ENCODE measurements around the gene GRIK3.
"Not testable (repeated sequence)": the region's sequence is repeated elsewhere in the genome, so short reads cannot be mapped to it uniquely, and the experiment has no call there.

GRIK3 gene

DNA sequence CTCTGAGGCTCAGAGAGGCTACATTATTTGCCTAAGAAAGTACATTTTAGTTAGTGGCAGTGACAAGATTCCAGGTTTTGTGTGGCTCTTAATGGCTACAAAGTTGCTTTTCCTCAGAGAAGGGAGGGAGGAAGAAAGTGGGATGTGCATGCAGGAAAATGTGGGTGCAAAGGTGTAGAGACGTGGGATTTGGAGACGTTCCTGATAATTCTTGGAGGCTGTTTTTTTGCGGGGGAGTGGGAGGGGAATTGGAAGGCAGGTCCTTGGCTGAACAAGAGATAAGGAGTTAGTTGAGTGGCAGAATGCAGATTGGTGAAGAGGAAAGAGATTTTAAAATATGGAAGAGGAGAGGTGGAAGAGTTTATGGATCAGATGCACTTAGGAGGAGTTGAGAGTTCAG lies 258.1 kb downstream of the GRIK3 start:
- DNase-seq = no peak

DNA sequence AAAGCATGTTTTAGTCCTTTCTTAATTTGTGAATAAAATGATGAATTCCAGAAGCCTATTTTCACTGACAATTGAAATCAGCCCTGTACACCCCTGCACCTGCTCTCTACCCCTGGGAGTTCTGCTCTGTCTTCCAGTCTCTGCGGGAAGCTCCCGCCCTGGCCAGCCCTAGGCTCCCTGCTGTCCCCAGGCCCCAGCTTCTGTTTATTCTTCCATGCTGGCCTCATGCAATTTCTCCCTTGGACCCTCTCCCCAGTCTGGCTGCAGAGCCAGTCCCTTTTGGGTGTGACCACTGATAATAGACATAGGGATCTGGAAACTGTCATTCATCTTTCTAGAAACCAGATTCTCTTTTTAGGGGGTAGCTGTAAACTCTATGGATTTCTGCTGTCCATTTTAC lies 258.6 kb downstream of the GRIK3 start:
- DNase-seq = no peak

DNA sequence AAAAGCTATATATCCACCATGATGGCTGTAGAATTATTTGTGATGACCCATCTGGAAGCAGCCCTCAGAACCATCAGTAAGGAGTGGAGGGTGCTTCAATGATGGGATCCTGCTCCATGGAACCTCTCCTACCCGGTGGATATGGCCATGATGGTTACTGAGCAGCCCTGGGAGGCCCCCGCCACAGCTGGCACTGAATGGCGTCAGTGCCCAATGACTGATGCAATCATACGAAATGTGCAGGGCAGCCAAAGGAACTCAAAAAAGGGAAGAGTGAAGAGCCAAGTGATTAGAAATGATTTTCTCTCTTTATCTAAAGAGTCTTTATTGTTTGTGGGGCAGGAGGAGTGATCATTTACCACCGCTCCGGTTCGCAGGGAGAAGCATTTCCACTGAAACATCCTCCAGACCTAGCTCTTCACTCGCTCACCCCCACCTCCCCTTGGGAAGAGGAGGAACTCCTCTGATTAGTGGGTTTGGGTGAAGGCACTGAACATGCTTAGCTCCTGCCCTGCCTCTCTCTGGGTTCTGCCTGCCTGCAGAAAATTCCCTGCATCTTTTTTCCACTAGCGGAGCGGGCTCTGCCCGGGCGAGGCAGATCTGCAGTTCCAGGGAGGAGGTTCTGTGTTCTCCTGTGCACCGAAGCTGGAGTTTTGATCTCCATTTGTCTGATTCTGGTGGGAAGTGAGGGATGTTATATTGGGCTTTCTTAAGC lies 260.3 kb downstream of the GRIK3 start:
- DNase-seq = no peak

DNA sequence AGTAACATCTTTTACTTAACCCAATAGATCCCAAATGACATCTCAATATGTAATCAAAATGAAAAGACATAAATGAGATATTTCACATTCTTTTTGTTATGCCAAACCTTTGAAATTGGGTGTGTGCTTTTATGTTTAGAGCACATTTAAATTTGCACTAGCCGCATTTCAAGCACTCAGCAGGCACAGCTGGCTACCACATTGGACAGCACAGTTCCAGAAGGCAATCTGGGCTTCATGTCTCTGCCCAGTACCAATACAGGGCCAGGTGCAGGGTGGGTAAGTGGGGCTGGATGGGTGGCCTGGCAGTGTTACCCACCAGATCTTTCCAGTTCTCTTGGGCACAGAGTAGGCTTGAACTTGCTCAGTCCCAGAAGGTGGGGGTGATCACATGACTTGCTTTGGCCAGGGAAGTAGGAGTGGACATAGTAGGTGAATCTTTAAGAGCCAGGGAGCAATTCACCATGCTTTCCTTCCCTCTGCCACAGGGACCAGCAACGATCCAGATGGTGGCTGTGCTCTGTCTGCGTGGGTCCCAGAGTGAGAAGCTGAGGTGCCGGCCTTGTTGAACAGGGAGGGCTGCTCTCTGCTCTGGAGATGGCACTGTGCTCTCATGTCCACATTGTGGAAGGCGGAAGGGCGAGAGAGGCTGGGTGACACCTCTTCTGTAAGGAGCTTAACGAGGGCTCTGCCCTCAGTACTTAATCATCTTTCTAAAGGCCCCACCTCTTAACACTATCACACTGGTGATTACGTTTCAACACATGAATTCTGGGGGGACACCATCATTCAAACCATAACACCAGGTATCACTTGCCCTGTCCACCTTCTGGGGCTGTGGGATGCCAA lies 261.4 kb downstream of the GRIK3 start:
- DNase-seq = no peak

DNA sequence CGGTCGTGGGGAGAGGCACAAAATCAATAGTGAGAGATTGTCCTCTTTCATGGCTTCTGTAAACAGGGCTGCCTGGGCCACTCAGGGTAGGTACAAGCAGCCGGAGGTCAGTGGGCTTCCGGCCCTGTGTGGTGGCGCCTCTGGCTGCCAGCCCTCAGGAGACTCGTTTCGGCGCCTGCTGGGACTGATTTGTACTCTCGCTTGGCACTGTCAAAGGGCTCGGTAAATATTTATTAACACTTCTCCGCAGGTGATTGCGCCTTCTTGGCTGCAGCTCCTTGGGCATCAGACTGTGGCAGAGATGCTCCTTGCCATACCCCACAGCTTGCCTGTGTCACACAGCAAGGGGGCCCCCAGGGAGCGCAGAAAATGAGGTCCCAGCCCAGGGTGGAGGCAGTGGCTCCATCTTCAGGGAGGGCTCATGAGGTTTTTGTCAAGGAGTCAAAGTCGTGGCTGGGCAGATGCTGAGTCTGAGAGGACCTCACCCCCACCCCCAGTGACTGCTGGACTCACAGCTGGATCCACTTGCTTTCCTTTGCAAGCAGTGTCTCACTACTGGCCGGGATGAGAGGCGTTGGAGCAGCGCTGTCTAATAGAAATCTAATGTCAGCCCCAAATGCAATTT lies 262.5 kb downstream of the GRIK3 start:
- DNase-seq = no peak

DNA sequence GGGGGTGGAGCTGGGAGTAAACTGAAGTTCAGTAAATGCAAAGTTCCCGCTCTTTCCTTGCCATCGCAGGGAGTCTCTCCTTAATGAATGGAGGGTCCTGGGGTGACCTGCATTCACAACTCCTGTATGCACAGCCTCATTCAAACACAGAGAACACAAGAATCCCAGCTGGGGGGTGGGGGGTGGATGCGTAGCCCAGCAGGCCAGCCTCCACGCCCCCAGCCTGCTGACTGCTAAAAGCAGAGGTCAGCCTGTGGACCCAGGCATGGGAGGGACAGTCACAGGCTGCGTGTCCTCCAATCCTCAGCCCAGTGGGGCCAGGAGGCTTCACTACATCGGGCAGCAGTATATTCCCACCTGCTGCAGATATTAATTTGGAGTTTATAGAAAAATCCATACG lies 263.1 kb downstream of the GRIK3 start:
- no peak for DNase-seq

DNA sequence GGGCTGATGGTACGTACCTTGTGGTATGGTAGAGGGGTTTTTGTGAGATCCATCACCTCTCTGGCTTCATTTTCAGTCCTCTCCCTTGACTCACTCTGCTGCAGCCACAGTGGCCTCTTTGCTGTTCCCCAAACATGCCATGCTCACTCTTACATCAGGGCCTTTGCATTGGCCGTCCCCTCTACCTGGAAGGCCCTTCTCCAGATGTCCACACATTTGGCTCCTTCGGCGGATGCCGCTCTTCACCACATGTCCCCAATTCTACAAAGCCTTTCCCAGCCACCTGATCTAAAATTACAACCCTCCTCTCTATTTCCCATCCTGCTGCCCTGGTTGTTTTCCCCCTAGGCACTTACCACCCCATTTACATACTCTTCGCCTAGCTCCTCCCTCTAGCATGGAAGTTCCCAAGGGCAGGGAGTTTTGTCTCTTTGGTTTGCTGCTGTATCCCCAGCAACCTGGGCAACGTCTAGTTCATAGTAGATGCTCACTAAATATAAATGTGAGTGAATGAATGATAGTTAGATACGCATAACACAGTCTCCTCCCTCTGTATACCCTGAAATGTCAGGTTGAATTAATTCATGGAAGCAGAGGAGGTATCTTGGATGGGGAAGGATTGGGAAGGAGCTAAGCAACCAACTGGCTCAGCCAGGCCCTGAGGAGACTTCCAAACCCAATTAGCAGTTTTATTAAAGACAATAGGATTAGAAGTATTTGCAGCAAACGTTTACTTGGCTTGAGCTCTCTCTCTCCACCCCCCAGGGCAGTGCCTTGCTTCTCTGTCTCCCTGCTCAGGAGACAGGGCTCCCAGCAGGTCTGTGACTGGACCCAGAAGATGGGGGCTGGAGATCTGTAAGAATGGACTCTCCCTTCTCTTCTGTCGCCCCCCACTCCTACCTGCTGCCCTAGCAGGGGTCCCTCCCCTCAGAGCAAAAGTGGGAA lies 264.2 kb downstream of the GRIK3 start:
- no peak for DNase-seq

DNA sequence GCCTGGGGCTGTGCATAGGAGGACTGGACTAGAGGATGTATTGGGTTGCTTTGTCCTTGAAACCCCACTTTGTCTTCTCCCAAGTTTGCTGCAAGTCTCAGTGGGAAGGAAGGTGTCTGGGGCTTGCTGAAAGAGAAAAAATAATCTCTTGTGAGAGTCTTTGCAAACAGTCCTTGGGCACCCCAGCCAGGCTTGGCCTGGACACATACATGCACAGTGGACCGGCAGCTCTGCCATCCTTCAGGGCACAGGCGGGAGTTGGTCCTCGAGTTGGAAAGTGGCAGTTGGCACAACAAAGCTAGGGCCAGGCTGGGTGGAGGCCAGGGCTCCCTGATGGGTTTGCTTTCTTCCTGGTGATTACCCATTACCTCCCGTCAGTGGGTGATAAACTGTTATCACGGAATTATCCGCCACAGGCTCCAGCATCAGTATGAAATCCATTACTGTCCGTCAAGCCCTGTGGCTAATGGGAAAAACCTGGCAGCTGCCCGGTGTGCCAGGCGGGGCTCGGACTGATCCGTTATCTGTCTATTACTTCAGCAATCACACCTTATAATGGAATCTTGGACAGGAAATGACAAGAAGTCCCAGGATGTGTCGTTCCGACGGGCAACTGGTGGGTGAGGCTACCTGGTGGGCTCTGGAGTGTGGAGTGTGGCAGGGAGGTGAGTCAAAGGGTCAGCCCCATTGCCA lies 265.7 kb downstream of the GRIK3 start:
- DNase-seq = no peak

DNA sequence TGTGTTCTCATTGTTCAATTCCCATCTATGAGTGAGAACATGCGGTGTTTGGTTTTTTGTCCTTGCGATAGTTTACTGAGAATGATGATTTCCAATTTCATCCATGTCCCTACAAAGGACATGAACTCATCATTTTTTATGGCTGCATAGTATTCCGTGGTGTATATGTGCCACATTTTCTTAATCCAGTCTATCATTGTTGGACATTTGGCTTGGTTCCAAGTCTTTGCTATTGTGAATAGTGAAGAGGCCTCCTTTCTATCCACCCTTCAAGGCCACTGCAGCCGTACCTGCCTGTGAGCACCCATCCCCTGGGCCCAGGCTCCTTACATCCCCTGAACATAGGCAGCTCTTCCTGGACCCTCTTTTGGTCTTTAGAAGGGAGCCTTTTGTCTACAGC lies 266.9 kb downstream of the GRIK3 start:
- not testable (repeated sequence) for DNase-seq

DNA sequence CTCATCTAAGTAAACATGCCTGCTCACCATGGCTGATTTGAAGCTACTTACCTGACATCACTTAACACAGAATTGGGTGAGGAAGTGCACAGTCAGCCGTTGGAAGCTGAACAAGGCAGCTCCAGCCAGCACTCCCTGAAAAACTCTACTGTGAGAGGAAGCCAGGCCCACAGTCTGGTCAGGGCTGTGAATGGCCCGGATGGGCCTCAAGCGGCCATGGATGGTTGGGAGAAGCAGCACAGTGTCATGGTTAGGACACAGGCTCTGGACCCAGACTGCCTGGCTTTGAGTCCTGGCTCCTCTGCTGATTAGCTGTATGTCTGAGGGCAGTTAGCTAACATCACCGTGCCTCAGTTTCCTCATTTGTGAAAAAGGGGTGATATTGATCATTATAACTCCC lies 267.8 kb downstream of the GRIK3 start:
- peak; percentile 37 for DNase-seq

DNA sequence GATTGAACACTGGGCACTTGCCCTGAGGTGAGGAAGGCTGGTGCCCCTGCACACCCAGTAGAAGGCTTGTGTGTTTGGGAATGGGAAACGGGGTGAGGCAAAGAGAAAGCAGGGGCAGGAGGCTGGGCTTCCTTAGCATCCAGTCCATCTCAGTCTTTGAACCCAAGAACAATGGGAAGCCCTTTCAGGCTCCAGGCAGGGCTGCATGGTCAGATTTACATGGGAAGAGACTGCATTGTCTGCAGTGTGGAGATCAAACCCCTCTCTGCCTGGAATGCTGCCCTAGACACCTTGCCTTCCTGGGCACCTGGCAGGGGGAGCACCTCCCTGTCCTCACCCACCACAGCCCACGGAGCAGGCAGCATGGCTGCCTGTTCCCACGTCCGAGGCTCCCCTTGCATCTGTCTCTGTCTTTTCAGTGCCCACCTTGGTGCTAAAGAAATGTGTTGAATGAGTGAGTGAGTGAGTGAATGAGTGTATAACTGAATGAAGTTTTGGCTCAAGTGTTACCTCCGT lies 268.5 kb downstream of the GRIK3 start:
- DNase-seq = no peak

DNA sequence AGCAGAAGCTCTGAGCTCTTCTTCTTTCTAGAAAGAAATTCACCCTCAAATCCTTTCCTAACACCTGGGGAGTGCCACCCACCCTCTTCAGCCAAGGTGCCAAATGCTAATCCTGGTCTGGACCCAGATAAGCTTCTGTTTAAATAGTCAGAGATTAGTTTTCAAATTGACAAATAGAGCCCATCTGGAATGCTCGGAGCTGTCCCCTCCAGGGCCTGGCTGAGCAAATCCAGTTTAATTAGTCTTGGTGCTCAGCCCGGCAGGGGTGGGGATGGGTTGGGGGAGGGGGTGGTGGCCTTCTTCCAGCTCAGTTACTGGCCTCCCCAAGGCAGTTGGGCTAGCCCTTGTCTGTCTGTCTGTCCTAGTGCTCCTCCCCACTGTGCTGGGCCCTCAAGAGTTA lies 269.5 kb downstream of the GRIK3 start:
- DNase-seq = peak; percentile 7

DNA sequence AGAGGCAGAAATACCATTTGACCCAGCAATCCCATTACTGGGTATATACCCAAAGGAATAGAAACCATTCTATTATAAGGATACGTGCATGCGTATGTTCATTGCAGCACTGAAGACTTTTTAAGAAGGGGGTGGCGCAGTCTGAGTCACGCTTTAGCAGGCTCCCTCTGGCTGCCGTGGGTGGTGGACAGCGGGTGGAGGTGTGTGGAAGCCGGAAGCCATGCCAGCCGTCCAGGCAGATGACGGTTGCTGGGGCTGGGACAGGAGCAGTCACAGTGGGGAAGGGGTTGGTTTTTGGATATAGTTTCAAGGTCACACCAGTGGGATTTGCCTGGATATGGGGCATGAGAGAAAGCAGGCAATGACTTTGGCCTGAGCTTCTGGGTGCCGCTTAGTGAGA lies 270.5 kb downstream of the GRIK3 start:
- peak; percentile 30 for DNase-seq

DNA sequence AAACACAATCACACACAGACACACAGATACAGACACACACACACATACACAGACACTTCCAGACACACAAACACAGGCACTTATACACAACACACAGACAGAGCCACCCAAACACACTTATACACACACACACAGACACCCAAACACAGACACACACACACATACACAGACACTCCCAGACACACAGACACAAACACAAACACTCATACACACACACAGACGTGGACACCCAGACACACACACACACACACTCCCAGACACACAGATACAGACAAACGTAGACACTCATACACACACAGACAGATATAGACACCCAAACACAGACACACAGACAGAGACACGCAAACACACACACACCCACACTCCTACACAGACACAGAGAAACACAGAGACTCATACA lies 272.1 kb downstream of the GRIK3 start:
- DNase-seq = no peak

DNA sequence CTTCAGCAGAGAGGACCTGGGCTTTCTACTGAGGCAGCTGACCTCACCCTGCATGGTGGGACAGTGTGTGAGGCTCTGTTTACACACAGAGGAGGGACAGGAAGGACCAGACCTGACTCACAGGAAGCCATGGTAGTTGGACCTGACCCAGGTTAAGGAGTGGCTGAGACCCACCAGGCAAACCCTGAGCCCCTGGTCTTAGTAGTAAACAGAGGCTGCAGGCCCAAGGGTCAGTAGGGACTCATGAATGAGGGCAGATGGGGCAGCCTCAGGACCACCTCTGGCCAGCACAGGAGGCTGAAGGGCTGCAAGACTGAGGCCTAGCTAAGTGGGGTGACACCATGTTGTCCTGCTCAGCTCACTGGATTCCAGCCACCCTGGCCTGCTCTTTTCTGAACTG lies 273.2 kb downstream of the GRIK3 start:
- peak; percentile 23 for DNase-seq

DNA sequence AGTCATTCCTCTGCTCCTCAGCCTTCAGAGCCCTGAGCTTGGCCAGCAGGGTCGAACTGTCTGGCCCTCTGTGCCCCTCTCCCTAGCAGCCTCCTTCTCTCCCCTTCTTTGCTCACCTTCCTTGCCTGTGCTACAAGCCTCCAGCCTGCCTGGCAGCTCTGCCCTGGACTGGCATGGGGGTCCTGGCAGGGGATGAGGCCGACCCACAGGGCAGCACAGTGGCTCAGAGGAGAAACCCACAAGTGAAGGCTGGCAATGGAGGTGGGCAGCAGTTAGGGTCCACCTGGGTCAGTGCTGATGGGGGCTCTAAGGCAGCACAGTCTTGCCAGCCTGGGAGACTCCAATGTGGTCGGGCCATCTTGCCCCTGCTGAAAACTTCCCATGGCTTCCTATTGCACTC lies 274.2 kb downstream of the GRIK3 start:
- DNase-seq = no peak

DNA sequence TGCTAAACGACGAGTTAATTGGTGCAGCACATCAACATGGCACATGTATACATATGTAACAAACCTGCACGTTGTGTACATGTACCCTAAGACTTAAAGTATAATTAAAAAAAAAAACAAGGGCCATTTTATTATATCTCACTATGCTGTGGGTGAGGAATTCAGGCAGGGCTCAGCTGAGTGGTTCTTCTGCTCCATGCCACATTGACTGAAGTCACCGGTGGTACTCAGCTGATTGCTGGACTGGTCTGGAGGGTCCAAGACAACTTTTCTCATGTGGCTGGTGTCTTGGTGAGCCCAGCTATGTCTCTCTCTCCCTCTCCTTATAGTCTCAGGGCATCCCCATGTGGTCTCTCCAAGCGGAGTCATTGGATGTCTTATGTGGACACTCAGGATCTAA lies 275.0 kb downstream of the GRIK3 start:
- no peak for DNase-seq

DNA sequence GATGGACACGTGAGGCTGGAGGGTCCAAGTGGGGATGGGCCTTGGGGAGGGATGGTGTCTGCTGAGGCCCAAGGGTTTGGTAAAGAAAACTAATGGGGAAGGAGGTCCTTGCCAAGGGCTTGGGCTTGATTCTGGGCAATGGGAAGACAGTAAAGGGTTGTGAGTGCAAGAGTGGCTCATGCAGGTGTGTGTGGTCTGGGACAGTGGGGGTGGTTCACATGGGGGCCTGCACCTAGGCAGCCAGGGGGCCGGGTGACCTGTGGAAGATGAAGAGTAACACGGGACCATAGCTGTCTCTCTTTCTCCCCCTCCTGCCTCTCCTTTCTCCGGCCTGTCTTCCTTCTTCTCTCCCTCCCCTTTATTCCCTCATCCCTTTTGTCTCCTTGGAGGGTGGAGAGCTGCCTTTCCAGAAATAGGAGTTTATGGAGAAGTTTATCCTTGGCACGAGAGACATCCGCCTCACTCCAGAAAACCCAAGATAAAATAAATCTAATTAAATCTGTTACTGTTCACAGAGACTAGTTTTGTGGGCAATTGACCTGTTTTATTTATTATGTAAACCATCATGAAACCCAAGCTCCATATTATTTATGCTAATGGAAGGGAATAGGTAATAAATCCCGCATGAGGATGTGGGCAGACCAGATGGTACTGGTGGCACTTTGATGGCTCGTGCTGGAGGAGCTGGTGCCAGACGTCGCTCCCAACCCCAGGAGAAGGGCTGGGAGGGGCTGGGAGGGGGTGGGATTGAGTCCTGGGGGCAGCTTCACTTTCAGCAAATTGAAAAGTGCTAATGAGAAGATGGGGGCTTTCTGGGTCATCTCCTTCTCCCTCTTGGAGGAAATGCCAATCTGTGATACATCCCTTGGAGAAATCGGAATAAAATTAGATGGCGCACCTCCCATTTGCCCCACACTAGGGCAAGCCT lies 278.7 kb downstream of the GRIK3 start:
- peak; percentile 6 for DNase-seq

DNA sequence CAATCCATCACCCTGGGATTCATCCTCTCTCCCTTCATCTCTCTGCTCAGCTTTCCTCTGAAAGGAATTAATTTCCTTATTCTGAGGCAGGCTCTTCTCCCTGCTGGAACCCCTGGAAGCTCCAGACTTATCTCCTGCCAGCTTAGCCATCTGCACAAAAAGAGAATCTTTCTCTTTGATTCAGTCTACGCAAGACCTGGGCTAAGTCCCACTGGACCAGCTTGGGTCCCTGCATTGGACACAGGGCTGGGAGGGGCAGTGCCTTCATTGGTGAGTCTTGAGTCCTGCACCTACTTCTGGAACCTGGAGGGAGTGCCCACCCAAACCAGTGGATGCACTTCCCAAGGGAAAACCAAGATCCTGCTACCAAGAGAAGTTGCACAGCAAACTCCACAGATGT lies 279.9 kb downstream of the GRIK3 start:
- peak; percentile 4 for DNase-seq

DNA sequence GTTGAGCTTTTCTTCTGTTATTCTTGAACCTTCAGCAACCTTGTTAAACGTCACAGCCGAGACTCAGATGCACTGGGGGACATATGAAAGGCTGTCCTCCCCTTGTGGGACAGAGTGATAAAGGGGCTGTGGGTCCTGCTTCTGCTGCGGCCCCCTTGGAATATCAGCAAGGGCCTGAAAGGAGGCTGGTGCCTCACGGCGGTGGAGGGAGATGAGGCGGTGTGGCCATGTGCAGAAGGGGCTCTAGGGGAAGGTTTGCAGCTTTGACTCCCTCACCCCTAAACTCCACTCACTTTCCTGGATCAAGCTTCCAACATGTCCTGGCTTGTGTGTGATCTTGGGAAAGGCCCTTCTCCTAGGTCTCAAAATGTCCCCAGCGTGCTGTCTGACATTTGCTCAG lies 280.9 kb downstream of the GRIK3 start:
- peak; percentile 10 for DNase-seq

DNA sequence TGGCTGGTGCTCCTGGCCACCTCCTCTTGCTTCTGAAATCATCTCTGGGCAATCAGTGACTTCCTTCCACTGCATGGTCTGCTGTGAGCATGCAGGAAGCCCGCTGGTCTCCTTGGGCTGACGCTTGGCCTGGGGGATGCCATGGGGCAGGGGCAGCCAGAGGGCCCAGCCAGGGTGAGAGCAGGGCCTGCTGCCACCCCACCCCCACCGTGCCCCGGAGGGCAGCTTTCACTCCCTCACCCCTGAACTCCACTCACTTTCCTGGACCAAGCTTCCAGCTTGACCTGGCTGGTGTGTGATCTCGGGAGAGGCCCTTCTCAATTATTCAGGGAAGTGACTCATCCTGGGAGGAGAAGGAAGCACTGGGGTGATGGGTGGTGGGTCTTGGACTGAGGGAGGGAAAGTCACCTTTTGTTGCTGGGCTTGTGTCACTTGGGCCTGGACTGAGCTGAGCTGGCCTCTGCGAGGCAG lies 281.4 kb downstream of the GRIK3 start:
- DNase-seq = peak; percentile 22
